Nephron progenitor cell (in vitro differentiated cells): ENCODE measurements around the gene TPM2.
A peak's percentile ranks its signal among the peaks of the same experiment; 100 is the strongest.

Experiments
- DNase-seq: peaks from one replicate; pipeline ENCODE4 v3.0.0; 2021
- H3K27ac Mint-ChIP-seq: 2 replicates; pipeline ENCODE4 v1.8.0; 2021; ENCODE audit warnings: mild to moderate bottlenecking, moderate library complexity, mixed read lengths
- H3K27me3 Mint-ChIP-seq: 2 replicates; pipeline ENCODE4 v1.8.0; 2021; ENCODE audit warnings: mild to moderate bottlenecking, low read depth, mixed read lengths; ENCODE audit not compliant: poor library complexity
- H3K36me3 Mint-ChIP-seq: 2 replicates; pipeline ENCODE4 v1.8.0; 2021; ENCODE audit warnings: low read depth, mixed read lengths
- H3K4me1 Mint-ChIP-seq: 2 replicates; pipeline ENCODE4 v1.8.0; 2021; ENCODE audit warnings: mixed read lengths
- H3K4me3 Mint-ChIP-seq: 2 replicates; pipeline ENCODE4 v1.8.0; 2021; ENCODE audit warnings: mild to moderate bottlenecking, moderate library complexity, mixed read lengths
- H3K9me3 Mint-ChIP-seq: 2 replicates; pipeline ENCODE4 v1.8.0; 2021; ENCODE audit warnings: mild to moderate bottlenecking, moderate library complexity, mixed read lengths
- TF ChIP-seq, protein P1 (sequence below): fragments of 200-600 bp; sonication (generic); IDR thresholded peaks from 2 replicates; pipeline ENCODE4 v1.5.0; 2021; ENCODE audit warnings: antibody characterized with exemption

The TPM2 gene

DNA sequence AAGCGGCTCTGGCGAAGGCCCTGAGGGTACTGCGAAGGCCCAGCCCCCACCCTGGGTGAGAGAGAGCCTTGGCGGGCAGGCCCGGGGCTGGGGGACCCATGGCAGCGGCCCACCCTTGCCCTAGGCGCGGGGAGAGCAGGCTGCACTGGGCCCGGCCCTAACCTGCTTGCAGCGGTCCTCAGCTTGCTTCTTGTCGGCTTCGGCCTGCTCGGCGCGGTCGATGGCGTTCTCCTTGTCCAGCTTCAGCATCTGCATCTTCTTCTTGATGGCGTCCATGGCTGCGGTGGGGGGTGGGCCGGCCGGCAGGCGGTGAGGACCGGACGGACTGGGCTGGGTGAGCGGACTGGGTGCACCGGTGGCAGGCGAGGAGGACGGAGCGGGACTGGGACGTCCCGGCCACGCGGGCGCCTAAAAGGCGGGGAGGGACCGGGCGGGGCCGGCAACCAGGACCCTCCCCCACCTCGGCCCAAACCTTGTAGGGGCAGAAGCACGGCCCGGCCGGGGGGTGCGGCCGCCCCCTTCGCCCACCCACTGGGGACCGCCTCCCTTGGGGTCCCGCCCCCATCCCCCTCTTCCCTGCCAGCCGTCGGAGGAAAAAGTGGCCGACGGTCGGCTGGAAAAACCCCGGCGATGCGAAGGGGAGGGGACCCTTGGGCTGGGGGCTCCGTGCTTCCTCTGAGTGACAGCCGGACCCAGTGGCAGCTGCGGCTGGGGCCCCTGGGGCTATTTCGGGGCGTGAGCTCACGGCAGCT, at the start of gene TPM2:
Gene TPM2 (minus strand): TSS at position 384 of the 752 bp plus-strand sequence. CDS start 108 bp downstream, at position 276.
- Mint-ChIP-seq H3K27me3 (no peaks in the 10 kb centered on the region), H3K27ac (peak within 1 kb of the TSS; percentile 89), H3K36me3 (peaks cover 21% of the 10 kb centered on the region), H3K9me3 (no peaks in the 10 kb centered on the region), H3K4me3 (peak within 1 kb of the TSS; percentile 90), H3K4me1 (peaks cover 54% of the 10 kb centered on the region)
- TF ChIP-seq, protein P1, sequence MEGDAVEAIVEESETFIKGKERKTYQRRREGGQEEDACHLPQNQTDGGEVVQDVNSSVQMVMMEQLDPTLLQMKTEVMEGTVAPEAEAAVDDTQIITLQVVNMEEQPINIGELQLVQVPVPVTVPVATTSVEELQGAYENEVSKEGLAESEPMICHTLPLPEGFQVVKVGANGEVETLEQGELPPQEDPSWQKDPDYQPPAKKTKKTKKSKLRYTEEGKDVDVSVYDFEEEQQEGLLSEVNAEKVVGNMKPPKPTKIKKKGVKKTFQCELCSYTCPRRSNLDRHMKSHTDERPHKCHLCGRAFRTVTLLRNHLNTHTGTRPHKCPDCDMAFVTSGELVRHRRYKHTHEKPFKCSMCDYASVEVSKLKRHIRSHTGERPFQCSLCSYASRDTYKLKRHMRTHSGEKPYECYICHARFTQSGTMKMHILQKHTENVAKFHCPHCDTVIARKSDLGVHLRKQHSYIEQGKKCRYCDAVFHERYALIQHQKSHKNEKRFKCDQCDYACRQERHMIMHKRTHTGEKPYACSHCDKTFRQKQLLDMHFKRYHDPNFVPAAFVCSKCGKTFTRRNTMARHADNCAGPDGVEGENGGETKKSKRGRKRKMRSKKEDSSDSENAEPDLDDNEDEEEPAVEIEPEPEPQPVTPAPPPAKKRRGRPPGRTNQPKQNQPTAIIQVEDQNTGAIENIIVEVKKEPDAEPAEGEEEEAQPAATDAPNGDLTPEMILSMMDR: no peak
- peak; percentile 64 for DNase-seq

DNA sequence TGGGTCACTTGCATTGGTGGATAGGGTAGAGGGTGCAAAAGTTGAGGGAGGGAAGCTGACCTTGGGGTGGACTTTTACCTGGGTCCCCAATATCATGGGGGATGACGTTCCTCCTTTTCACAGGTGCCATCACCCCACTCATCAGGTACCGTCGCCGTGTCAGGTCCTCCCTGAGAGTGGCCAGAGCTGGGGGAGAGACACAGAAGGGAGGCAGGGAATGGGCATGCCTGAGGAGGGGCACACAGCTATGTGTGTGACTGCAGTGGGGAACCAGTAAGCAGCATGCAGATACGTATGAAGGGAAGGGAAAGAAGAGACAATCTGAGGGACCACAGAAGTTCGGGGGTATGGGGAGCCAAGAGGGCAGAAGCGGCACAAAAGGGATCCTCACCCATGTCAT, 49.2 kb upstream of the TPM2 start:
- TF ChIP-seq, protein P1: no peak
- Mint-ChIP-seq H3K4me1 (no peaks in the 10 kb centered on the region), H3K36me3 (peaks cover 33% of the 10 kb centered on the region), H3K4me3 (no peak overlapping the region), H3K27ac (no peak overlapping the region), H3K27me3 (peaks cover 3% of the 10 kb centered on the region), H3K9me3 (no peaks in the 10 kb centered on the region)
- DNase-seq: no peak

DNA sequence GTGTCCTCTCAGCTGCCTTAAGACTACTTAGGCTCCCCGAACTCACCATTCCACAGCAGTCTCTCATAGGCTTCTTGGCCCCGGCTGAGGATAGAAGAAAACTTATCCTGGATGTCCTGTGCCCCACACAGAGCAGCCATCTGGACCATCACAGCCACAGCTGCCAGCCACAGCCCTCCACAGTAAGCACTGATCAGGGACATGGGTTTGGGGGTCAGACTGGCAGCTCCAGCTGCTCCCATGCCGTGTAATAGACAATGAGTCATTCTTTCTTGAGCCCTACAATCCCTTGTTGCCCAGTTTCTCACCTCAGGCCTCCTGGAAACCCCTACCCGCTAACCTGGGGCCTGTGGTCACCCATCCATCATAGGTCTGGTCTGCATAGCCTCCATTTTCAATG, 48.5 kb upstream of the TPM2 start:
- H3K4me1 Mint-ChIP-seq: peaks cover 5% of the 10 kb centered on the region
- no peaks in the 10 kb centered on the region for H3K9me3 Mint-ChIP-seq
- H3K4me3 Mint-ChIP-seq: no peak overlapping the region
- H3K27ac Mint-ChIP-seq: no peak overlapping the region
- no peak for DNase-seq
- H3K27me3 Mint-ChIP-seq: peaks cover 3% of the 10 kb centered on the region
- TF ChIP-seq, protein P1: no peak
- H3K36me3 Mint-ChIP-seq: peaks cover 28% of the 10 kb centered on the region

DNA sequence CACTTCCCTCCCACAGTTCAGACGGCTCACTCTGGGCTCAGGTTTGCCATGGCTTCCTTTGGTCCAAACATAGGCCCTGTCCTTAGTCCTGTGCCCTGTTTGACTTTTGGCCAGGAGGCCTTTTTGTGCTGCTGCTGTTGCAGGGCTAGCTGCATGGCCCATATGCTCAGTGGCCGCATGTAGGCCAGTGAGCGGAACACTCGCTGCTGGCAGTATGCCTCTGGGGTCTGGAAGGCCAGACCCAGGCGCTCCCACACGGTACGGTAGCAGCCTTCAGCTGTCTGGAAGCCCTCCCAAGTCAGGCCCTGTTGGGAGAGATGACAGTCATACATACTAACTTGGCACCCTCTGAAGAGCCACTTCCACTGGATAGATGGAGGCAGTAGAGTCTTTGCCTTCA, 47.4 kb upstream of the TPM2 start:
- Mint-ChIP-seq H3K36me3 (peaks cover 21% of the 10 kb centered on the region), H3K9me3 (no peaks in the 10 kb centered on the region), H3K4me1 (peaks cover 10% of the 10 kb centered on the region), H3K4me3 (no peak overlapping the region), H3K27me3 (peaks cover 2% of the 10 kb centered on the region), H3K27ac (no peak overlapping the region)
- TF ChIP-seq, protein P1: no peak
- DNase-seq: no peak

DNA sequence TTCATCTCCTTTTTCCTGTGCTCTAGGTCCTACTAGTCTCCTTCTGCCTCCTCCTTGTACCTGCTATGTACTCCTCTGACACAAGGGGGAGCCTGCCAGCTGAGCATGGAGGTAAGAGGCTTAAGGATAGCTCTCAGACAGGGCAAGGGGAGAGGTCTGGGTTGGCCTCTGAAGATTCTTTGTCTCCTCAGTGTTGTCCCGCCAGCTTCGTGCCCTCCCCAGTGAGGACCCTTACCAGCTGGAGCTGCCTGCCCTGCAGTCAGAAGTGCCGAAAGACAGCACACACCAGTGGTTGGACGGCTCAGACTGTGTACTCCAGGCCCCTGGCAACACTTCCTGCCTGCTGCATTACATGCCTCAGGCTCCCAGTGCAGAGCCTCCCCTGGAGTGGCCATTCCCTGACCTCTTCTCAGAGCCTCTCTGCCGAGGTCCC, 46.5 kb upstream of the TPM2 start:
- TF ChIP-seq, protein P1: peak; percentile 71
- peak; percentile 72 for DNase-seq
- peaks cover 16% of the 10 kb centered on the region for H3K36me3 Mint-ChIP-seq
- H3K27ac Mint-ChIP-seq: peak overlapping the region; percentile 51
- peaks cover 10% of the 10 kb centered on the region for H3K4me1 Mint-ChIP-seq
- H3K9me3 Mint-ChIP-seq: no peaks in the 10 kb centered on the region
- H3K27me3 Mint-ChIP-seq: peaks cover 2% of the 10 kb centered on the region
- H3K4me3 Mint-ChIP-seq: no peak overlapping the region

DNA sequence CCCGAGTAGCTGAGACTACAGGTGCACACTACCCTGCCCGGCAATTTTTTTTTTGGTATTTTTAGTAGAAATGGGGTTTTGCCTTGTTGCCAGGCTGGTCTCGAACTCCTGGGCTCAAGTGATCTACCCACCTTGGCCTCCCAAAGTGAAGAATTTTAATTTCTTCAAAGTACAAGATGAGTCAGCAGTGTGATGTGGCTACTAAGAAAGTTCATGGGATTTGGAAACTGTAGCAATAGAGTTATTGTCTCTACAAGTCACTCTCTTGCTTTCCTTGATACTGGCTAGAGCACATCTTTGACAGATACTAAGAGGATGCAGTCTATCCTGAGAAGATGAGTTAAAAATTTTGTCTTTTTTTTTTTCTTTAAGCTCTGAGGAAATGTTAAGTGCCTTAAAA, 44.4 kb upstream of the TPM2 start:
- H3K27me3 Mint-ChIP-seq: peaks cover 2% of the 10 kb centered on the region
- DNase-seq: no peak
- H3K9me3 Mint-ChIP-seq: no peaks in the 10 kb centered on the region
- no peak overlapping the region for H3K4me3 Mint-ChIP-seq
- no peak overlapping the region for H3K27ac Mint-ChIP-seq
- peaks cover 11% of the 10 kb centered on the region for H3K36me3 Mint-ChIP-seq
- H3K4me1 Mint-ChIP-seq: peaks cover 10% of the 10 kb centered on the region
- TF ChIP-seq, protein P1: no peak
